ENCODE measurements around the gene EBP. TPM values are rescaled to one million over a fixed set of nuclear protein-coding genes. Genes with fewer than 3 reads are reported as not detected.

EBP gene
- total RNA-seq, 2 experiments from 2014 or later = 159 to 164 TPM

DNA sequence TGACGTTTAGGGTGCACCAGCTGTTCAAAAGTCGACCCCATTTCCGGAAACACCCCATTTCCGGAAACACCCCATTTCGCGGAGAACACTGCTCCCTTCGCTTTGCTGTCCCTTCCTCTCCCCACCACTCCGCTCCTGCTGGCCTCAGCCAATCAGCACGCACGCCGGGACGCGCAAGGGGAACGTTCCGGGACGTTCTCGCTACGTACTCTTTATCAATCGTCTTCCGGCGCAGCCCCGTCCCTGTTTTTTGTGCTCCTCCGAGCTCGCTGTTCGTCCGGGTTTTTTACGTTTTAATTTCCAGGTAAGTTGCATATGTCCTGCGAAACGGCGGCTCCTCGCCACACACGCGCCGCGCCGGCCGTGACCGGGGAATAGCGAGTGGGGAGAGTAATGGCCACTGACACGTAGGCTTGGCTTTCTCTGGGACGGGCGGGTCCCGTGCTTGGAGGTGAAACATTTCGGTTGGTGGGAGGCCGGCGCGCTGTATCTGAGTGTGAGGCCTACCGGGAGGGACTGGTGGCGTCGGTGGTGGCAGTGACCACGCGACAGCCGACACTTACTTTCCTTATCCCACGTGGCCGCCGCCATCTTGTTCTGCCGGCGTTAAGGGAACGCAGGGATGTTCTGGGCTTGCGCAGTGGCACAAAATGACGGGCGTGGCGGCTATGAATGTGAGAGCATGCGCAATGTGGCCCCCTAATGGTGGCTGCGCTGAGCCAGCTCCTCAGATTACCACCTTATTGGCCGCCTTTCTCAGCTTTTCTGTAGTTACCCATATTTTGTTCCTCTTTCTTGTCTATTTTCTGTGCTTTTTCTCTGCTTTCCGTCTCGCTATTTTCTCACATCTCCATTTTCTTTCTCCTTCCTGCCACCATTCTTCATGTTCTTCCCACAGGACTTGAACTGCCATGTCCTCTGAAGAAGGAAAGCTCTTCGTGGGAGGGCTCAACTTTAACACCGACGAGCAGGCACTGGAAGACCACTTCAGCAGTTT is 53.0 kb downstream of the EBP start, which contains the start of gene RBM3:
Gene RBM3, plus strand, starts transcription at position 215 of the 997 bp plus-strand sequence. Its CDS starts 697 bp downstream, at position 912.
- DNase-seq = peak; percentile 94
- Mint-ChIP-seq H3K4me1 (ENCODE audit: low read depth) (peaks cover 16% of the 10 kb centered on the region), H3K9me3 (no peaks in the 10 kb centered on the region), H3K27me3 (no peaks in the 10 kb centered on the region), H3K36me3 (ENCODE audit: low read depth) (peaks cover 39% of the 10 kb centered on the region), H3K27ac (peak within 1 kb of the TSS; percentile 95), H3K4me3 (peak within 1 kb of the TSS; percentile 83)
- POLR2A ChIA-PET = interaction anchor here (0.6 to 2.4 kb wide), 11 partner anchors 9 to 897 kb away, joined by 3 to 16 read pairs (median 3); partner anchors contain the start of genes FTSJ1 and TBC1D25
- CTCF ChIA-PET = no interaction called here
- peak; percentile 41 for TF ChIP-seq CTCF (IDR thresholded peaks at IDR 0.05)
- peak; percentile 94 for ATAC-seq
- intact Hi-C loops (cut with micrococcal nuclease) = loop anchor here (5.0 kb wide), 1 partner anchor 37 kb away; the partner anchor contains the start of gene TBC1D25

DNA sequence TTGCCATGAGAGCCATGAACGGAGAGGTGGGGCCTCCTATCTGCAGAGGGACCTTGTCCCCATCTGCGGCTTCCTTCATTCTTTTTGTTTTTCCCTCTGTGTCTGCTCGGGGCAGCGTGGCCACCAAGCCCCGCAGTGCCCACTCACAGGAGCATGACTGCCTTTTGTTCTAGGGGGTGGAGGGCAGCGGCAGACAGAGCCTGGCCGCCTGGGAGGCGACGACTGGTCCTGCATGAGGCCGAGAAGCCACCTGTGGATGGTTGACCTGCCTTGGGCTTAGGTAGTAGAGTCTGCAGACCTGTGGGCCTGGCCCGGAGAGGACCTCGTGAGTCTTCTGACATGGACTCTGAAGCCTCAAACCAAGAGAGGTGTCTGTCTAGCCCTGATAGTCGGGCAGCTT is 54.0 kb downstream of the EBP start:
- no peaks in the 10 kb centered on the region for H3K9me3 Mint-ChIP-seq
- DNase-seq = no peak
- H3K4me3 Mint-ChIP-seq = peak overlapping the region; percentile 83
- H3K4me1 Mint-ChIP-seq (ENCODE audit: low read depth) = peaks cover 16% of the 10 kb centered on the region
- TF ChIP-seq CTCF (IDR thresholded peaks at IDR 0.05) = no peak
- CTCF ChIA-PET = no interaction called here
- intact Hi-C loops (cut with micrococcal nuclease) = no loop called here
- H3K36me3 Mint-ChIP-seq (ENCODE audit: low read depth) = peaks cover 43% of the 10 kb centered on the region
- POLR2A ChIA-PET = interaction anchor here (0.9 to 2.4 kb wide), 5 partner anchors 21 to 108 kb away, joined by 3 to 16 read pairs (median 4); partner anchors contain the start of gene TBC1D25
- peak overlapping the region; percentile 95 for H3K27ac Mint-ChIP-seq
- no peak for ATAC-seq
- H3K27me3 Mint-ChIP-seq = no peaks in the 10 kb centered on the region

DNA sequence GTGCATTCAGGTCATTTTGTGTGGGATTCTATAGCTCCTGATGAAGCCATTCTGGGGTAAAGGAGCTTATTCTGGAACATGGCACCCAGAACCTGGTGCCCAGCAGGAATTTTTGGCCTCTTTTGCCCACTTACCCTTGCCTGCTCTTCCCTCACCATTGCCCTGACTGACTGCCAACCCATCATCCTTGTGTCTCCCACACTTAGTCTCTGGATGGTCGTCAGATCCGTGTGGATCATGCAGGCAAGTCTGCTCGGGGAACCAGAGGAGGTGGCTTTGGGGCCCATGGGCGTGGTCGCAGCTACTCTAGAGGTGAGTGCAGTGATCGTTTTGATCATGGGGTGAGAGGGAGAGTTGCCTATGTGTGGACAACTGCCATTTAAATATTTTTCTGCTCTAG is 54.5 kb downstream of the EBP start:
- H3K36me3 Mint-ChIP-seq (ENCODE audit: low read depth) = peaks cover 43% of the 10 kb centered on the region
- no peak for DNase-seq
- H3K27ac Mint-ChIP-seq = peak overlapping the region; percentile 95
- no peaks in the 10 kb centered on the region for H3K27me3 Mint-ChIP-seq
- ChIA-PET CTCF (no interaction called here), POLR2A (interaction anchor here (0.9 to 2.4 kb wide), 3 partner anchors 22 to 108 kb away, joined by 3 to 16 read pairs (median 4); partner anchors contain the start of gene TBC1D25)
- no peaks in the 10 kb centered on the region for H3K9me3 Mint-ChIP-seq
- peaks cover 16% of the 10 kb centered on the region for H3K4me1 Mint-ChIP-seq (ENCODE audit: low read depth)
- intact Hi-C loops (cut with micrococcal nuclease) = no loop called here
- no peak for TF ChIP-seq CTCF (IDR thresholded peaks at IDR 0.05)
- ATAC-seq = no peak
- H3K4me3 Mint-ChIP-seq = peak overlapping the region; percentile 83

Other genes with a start within 250 kb of the EBP start
- gene SSX3, start 165.1 kb upstream of the EBP start, total RNA-seq = not detected
- gene SSX4, start 138.3 kb upstream of the EBP start, total RNA-seq = not detected
- not detected for gene SSX4B, start 109.8 kb upstream of the EBP start, total RNA-seq
- 10 to 100 TPM; 82.1 to 92.6 TPM for gene SLC38A5, start 51.5 kb upstream of the EBP start, total RNA-seq
- 10 to 100 TPM; 73.3 to 82.9 TPM for gene FTSJ1, start 45.6 kb upstream of the EBP start, total RNA-seq
- 10 to 100 TPM; 13.9 to 16.9 TPM for gene PORCN, start 12.8 kb upstream of the EBP start, total RNA-seq
- gene TBC1D25, start 17.9 kb downstream of the EBP start, total RNA-seq = 10 to 100 TPM; 11.4 to 11.9 TPM
- 100 to 1,000 TPM; 191 to 195 TPM for gene RBM3, start 52.7 kb downstream of the EBP start, total RNA-seq
- gene WDR13, start 75.7 kb downstream of the EBP start, total RNA-seq = 10 to 100 TPM; 31.6 to 38.6 TPM
- gene WAS, start 162.0 kb downstream of the EBP start, total RNA-seq = 10 to 100 TPM; 81.6 to 81.9 TPM
- gene SUV39H1, start 174.9 kb downstream of the EBP start, total RNA-seq = 10 to 100 TPM; 26.8 to 28.4 TPM
- not detected for gene GLOD5, start 239.9 kb downstream of the EBP start, total RNA-seq

Measured in activated CD8-positive, alpha-beta T cell treated with anti-CD3 and anti-CD28 coated beads for 36 hours (primary cell).